OCI-M1 (cell line): ENCODE measurements around the gene SDK1.

Source experiments
- DNase-seq: peaks from one replicate; lab custom pipeline; 2025; lab: John Stamatoyannopoulos, UW

Gene SDK1

DNA sequence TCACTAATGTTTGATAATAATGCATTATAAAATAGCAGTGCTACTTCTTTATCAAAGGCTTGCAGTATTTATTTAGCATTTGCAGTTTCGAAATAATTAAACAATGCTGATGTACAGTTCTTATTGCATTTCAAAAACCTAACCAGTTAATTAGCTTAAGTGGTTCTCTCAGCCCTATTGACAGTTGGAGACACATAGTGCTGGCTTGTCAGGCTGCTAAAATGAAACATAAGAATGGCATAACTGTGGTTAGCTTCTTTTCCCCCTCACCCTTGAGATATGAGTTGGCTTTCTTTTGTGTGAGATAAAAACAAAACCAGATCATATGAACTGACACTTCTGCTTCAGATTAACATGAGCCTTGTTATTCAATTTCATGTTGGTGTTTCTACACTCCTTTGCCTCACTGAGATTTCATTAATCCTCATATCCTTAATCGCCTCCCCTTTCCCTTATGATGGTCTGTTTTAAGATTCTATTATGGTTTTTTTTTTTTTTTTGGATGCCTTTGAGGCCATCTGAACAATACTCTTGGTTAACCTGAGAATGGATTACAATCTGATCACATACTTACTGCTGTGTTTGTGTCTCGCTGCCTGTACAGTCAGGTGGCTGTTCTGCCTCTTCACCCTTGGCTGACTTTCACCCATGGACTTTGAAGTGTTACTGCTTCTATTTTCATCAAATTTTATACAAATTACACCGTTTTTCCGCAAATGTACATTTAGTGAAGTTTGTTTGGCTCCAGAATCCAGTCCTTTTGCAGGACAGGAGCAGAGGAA lies 108.0 kb downstream of the SDK1 start:
- peak; percentile 15 for DNase-seq

DNA sequence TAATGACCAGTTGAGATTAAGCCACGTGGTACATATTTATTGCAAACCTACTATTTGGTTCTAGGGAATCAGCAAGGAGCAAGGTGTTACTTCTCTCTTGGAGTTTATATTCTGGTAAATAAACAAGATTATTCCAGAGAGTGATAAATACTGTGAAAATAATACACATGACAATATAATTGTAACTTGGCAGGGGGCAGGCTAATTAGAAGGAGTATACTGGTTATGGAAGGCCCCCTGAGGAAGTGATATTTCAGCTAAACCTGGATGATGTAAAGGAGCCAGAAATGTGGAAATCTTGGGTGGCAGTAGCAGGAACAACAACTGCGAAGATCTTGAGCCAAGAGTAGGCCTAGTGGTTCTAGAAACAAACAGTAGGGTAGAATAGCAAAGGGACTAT lies 111.8 kb downstream of the SDK1 start:
- DNase-seq, result no peak

DNA sequence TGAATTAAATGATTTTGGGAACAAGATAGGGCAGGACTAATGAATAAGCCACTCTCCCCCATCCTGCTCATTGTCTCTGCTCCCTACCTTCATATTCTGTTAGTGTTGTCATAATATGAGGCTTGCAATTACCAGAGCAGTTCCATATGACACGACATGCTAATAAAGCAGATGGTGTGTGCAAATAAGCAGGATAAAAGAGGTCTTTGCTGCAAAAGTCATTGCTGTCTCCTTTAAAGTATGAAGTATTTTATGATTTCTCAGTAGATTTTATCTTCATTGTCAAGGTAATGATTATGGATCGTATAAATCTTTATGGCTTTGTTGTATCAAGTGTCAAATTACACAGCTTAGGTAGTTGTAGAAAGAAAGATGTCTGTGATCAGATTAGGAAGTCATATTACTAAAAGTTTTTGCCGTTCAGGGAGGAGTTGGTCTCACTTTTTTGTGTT lies 114.8 kb downstream of the SDK1 start:
- DNase-seq, result no peak

DNA sequence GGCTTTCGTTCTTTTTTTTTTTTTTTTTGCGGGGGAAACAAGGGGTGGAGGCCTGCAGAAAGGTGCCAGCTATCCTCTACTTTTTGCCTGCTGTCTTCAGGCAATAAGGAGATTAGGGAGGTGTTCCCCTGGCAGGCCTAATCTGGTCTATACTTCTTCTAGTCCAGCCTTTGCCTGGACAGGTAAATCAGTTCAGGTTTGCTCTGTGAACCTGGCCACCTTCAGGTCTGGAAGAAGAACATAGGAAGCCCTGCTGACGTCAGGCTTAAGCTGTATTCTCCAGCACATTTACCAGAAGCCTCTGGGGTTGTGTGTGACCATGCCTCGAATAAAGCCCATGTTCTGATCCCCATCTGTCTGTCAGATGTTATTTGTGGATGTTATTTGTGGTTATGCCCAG lies 115.4 kb downstream of the SDK1 start:
- DNase-seq, result no peak

DNA sequence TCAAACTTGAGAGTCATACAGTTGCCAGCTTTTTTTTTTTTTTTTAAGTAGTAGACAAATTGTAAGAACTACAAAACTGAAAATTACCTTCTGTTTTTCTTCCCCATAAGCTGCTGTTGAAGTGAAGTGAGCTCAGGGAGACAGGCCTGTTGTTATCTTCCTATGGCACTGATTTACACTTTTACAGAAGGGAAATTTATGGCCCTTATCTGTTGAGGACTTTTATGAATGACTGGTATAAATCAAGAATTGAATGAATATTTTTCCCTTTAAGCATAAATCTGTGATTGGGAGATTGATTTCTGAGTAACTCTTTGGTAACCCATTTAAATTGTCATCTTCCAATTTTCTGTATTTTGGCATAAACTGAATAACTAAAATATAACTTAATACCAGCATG lies 124.0 kb downstream of the SDK1 start:
- no peak for DNase-seq

DNA sequence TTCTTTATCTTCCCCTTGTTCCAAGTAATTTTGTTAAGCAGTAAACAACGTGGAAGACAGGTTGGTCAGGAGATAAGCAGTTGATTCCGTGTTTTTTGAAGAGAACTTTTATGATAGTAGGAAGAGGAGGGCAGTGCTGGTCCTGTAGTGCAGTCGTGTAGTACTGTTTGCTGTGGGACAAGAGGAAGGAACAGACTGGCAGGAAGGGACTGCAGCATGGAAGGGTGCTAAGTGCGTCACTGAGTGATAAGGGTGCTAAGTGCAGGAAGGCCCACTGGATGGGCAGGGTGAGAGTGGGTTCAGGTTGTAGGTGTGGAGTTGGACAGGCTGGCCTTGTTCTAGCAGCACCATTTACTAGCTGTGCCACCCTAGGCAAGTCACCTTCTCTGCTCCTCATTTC lies 125.0 kb downstream of the SDK1 start:
- DNase-seq, result no peak

DNA sequence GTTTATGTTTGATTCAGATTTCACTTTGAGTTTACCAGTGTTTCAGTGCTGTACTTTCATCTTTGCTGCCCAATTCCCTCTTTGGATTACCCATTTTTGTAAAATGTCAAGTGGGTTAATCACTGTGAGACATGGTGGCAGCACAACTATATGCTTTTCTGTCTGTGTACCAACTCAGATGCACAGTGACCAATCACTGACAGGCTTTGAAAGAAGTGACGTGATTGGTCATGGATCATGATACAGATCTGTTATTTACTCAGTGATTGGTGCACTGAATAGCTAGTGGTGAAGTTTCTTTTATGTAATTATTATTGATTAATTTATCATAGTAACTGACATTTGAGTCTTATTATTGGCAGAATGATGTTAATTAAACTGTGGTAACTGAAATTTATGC lies 126.9 kb downstream of the SDK1 start:
- DNase-seq, result no peak

DNA sequence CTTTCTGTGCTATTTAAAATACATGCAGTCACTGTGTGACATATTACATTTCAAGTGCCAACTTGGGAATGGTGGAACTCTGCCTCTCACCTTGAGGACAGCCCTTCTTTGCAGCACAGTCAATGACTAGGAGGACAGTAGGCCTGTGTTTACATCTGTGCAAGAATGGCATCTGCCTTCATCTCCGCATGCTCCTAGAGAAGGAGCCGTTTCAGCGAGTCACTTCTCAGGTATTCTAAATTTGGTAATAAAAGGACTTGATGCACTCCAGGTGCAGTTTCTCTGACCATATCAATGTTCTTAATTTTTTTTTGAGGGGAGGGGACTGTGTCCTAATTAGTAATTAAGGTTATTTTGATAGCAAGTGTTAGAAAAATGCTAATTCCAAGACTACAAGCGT lies 128.9 kb downstream of the SDK1 start:
- no peak for DNase-seq

DNA sequence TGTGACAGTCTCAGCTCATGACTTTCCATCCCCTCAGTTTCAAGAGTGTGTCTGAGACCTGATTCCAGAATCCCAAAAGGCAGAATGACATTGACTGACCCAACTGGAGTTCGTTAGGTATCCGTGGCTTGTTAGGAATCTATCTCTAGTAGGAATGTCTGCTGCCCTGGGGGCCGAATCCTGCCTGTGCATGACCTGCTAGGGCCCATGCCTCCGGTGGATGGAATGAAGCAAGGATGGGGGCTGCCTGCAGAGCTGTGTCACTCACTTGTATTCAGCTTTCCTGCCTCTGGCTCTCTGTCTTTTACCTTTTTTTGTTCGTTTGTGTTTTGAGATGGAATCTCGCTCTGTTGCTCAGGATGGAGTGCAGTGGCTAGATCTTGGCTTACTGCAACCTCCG lies 129.5 kb downstream of the SDK1 start:
- DNase-seq, result no peak

DNA sequence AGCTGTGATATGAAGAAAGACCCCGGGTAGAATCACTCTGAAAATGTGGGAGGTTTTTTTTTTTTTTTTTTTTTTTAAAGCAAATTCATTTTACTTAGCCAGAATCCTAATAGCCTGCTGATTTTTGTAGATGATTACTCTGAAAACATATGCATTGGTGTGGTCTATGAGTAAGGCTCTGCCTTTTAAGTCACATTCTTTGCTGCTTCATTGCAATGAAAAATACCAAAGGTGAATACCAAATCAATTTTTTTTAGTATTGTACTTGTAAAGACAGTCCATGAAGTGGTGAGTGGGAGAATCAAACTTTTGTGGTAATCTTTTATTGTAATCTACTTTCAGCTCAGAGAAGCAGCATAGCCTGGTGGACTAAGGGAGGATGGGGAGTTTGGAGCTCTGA lies 130.3 kb downstream of the SDK1 start:
- DNase-seq, result no peak

DNA sequence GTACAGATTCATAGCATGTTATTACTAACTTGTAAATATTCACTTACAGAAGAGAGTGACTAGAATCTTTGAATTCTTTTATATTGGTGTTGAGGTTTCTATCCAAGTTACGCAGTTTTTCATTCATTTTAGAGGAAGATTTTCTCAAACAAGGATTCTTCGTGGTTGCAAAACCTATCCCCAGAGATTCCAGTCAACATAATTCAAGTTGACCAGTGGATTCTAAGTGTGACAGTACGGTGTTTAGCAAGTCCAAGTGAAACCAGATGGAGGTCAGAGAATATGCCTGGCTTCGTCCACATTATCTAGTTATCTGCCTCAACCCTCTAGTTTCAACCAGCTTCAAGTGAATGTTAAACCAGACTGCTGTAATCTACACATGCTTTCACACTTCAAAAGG lies 131.9 kb downstream of the SDK1 start:
- DNase-seq, result no peak

DNA sequence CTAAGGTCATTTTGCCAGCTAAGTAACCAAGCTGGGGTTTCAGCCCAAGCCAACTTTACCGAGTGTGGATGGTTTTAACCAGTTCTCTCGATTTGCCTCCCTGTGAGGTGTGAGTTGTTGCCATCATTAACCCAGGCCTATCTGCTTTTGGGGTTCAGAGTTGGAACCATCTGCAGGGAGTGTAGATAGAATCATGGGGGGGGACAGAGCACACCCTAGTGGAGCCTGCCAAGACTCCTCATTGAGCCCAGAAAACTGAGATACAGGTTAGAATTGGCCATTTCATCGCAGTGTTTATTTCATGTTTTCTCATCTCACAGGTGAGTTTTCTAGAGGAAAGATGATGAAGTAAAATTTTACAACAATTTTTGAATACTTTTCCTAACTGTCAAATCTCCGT lies 133.6 kb downstream of the SDK1 start:
- DNase-seq, result no peak

DNA sequence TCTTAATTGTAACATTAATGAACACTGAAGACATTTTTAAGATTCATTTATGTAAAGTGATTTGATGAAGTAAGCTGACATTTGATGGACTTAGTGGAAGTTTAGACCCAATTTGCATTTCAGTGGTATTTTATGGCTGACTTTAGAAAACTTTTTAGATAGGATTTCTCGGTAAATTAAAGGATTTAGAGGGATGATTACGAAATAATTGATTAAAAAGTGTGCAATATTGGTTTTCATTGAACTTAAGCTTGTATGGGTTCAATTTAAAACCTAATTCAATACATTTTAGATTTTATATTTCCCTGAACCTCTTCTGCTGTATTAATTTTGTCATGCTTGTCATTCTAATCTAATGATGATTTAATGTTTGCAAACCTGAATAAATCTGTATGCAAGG lies 135.1 kb downstream of the SDK1 start:
- DNase-seq, result no peak

DNA sequence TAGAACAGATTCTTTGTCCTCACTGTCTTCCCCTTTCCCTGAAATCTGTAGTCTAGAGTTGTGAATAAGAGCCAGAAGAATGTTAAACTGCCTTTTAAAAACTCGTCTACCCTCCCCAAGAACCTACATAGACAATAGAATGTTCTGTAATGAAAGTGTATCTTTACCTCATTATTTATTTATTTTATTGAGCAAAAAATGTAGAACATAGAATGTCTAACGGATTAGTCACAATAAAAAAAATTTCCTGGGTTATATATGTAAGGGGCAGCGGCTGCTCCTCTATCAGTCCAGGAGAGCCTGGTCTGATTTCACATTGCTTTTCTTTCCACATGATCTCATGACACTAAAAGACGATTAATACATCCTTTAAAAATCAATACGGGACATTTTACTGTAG lies 135.7 kb downstream of the SDK1 start:
- DNase-seq, result no peak

DNA sequence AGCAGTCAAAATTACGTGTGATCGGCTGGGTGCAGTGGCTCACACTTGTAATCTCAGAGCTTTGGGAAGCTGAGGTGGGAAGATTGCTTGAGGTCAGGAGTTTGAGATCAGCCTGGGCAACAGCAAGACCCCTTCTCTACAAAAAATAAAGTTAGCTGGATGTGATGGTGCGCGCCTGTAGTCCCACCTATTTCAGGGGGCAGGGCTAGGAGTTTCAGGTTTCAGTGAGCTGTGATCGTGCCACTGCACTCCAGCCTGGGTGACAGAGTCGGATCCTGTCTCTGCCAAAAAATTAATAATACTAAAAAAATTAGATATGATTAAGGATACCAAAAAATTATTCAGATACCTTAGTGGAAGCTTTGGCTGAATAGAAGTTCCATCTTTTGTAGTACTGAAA lies 136.4 kb downstream of the SDK1 start:
- DNase-seq, result no peak

DNA sequence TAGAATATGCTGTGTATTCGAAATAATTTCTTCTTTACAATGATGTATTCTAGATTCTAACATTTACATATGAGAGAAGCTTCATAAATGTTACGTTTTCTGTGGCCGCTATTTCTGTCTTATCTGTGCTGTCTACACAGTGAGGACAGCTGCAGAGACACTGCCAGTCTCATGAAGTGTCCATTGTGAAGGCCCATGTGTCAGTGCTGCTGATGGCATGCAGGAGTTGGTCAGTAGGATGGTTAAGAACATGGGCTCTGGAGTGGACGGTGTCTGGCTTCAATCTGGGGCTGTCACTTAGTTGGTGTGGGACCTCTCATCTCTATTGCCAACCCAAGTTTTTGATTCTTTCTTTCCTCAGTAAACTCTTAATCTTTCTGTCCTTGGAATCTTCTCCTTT lies 137.3 kb downstream of the SDK1 start:
- no peak for DNase-seq

DNA sequence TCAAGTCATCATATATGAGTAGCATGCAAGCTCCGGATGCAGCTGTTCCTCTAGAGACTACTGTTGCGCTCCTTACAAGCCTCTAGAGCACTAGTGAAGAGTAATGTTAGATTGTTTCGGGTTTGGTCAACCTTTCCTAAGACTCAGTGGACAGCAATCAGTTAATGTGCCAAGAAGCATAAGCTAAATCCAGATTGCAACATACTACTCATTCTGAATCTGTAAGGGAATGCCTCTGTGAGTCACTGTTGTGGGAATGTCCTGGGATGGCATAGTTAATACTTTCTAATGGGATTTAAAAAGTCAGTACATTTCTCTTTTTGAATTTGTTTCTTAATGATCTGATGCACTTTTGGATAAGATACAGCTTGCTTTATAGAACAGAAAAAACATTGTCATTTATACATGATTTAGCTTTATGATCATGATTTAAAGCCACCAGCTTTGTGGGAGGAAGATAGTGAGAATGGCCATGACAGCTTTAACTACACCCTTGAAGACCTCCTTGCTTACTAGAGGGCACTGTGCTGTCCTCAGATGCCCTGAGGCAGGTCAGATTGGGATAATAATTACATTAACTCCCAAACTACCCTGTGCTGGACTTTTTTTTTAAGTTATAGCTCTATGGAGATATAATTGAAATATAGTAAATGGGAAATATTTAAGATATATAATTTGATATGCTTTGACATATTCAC lies 138.4 kb downstream of the SDK1 start:
- DNase-seq, result no peak

DNA sequence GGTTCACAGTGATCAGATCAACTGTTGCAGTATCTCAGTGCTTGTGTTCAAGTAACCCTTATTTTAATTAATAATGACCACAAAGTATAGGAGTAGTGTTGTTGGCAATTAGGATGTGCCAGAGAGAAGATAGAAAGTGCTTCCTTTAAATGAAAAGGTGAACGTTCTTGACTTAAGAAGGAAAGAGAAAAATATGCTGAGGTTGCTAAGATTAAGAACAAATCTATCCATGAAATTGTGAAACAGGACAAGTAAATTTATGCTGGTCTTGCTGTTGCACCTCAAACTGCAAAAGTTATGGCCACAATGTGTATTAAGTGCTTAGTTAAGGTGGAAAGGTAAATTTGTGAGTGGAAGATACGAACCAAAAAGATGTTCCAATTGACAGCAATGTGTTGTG lies 139.5 kb downstream of the SDK1 start:
- DNase-seq, result no peak

DNA sequence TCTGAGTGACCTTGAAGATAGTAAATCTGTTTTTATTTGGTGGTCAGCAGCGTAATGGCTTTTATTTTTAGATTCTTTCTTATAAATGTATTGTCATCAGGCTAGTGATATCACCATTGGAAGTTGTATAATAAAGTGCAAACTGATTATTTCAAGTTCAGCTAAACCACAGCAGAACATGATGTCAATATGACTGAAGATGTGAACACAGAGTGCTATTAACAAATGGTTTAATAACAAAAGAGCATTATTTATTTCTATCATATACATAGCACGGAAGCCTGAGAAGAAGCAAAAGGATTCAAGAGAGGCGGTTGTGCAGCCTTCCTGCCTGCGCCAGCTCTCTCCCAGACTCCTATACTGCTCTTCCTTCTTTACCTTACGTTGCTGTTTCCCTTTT lies 142.7 kb downstream of the SDK1 start:
- no peak for DNase-seq

DNA sequence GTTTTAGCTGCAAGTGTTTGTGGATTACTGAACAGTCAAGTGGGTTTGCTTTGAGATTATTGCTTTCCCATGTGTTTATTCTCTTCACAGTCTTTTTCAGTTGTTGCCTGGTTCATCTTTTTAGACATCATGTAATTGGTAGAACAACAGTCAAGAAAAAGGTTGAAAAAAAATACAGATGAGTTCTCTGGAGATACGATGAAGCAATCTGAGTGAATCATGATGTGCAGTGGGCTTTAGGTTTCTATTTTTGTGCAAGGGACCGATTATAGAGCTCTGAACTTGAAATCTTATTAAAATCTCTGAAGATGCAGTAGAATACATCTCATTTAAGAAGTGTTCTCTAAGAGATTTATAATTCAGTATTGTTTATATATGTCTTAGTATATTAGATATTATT lies 145.7 kb downstream of the SDK1 start:
- no peak for DNase-seq

DNA sequence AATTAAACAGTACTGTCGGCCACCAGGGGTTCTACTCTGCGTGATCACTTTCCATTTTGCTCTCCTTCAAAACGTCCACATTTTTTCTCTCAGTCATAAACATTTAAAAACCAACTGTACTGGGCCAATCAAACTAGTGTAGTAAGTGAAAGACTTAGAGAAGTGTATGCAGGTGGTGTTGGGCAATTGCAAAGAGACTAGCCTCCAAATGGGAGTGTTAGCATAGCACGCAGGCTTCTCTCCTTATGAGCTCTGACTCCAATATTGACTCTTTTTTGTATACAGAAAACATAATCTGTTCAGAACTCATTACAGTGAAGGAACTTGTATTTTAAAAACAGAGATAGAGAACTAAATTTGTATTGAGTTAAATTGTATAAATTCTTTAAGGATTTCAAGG lies 150.6 kb downstream of the SDK1 start:
- DNase-seq, result no peak

DNA sequence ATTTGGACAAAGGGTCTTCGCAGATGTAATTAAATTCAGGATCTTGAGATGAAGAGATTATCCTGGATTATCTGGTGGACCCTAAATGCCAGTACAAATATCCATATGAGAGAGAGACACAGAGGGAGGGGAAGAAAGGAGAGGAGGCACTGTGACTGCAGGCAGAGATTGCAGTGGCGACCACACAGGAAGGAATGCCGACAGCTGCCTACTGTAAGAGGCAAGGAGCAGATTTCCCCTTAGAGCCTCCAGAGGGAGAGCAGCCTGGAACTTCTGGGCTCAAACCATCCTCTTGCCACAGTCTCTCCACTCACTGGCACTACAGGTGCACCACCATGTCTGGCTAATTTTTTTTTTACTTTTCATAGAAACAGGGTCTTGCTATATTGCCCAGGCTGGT lies 152.3 kb downstream of the SDK1 start:
- DNase-seq, result no peak

DNA sequence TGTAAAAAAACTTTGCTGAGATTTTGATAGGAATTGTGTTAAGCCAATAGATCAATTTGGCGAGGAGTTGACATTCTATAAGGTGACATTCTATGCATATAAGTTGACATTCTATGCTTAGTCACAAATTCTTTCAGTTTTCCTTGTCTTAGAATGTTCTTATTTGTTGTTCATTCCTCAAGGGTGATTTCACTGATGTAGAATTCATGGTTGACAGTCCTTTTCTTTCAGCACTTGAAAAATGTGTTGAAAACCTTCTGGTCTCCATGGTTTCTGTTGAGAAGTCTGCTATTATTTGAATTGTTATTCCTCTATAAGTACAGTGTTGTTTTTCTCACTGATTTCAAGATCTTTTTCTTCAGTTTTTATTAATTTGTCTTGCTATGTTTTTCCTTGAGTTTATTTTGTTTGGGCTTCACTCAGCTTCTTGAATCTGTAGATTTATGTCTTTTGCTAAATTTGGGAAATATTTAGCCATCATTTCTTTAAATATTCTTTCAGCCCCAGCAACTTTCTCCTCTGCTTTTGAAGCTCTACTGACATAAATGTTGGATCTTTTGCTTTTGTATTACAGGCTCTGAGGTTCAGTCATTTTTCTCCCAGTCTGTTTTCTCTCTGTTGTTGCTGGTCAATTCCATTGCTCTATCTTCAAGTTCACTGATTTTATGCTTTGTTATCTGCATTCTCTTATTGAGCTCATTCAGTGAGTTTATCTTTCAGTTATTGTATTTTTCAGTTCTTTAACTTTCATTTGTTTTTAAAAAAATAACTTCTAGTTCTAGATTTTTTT lies 154.9 kb downstream of the SDK1 start:
- DNase-seq, result no peak
